Measurements from ENCODE around the gene ITGAE.

DNA sequence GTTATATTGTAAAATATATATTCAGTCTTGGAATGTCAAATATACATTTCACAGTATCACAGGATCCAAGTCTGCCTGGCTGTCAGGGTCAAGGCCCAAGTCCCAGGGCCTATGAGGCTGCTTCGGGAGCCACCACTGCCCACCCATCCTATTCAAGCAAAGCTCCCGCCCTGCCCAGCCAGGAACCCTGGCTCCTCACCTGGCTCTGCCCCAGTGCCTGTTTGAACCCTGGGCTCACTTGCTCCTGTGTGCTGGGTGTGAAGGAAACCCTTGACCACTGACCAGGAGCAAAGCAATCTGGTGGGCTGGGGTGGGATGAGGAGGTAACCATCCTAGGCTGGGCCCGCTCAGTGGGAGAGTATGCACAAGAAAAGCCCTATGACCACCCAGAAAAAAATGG, 27.0 kb downstream of the ITGAE start:
- TF ChIP-seq, protein P1, sequence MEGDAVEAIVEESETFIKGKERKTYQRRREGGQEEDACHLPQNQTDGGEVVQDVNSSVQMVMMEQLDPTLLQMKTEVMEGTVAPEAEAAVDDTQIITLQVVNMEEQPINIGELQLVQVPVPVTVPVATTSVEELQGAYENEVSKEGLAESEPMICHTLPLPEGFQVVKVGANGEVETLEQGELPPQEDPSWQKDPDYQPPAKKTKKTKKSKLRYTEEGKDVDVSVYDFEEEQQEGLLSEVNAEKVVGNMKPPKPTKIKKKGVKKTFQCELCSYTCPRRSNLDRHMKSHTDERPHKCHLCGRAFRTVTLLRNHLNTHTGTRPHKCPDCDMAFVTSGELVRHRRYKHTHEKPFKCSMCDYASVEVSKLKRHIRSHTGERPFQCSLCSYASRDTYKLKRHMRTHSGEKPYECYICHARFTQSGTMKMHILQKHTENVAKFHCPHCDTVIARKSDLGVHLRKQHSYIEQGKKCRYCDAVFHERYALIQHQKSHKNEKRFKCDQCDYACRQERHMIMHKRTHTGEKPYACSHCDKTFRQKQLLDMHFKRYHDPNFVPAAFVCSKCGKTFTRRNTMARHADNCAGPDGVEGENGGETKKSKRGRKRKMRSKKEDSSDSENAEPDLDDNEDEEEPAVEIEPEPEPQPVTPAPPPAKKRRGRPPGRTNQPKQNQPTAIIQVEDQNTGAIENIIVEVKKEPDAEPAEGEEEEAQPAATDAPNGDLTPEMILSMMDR (IDR thresholded peaks at IDR 0.05; ENCODE audit: low read length): no peak
- no peak for TF ChIP-seq EZH2 (optimal IDR thresholded peaks at IDR 0.05; ENCODE audit: low read depth, low read length)
